NCI-H187 treated with DMSO at 0.1 percent for 48 hours (cell line): ENCODE data around the gene OR2A42.
"Not testable (repeated sequence)": the region's sequence is repeated elsewhere in the genome, so short reads cannot be mapped to it uniquely, and the experiment has no call there.

Experiments used
- DNase-seq: peaks from one replicate; lab custom pipeline; 2025; lab: John Stamatoyannopoulos, UW

OR2A42 gene

GRCh38 chr7:144220531-144220930, 18.9 kb downstream of the OR2A42 start:
- not testable (repeated sequence) for DNase-seq

- DNase-seq = not testable (repeated sequence)
Observed at GRCh38 chr7:144219149-144219548, 20.3 kb downstream of the OR2A42 start.

GRCh38 chr7:144218581-144218980, 20.8 kb downstream of the OR2A42 start:
- DNase-seq = not testable (repeated sequence)

- not testable (repeated sequence) for DNase-seq
Observed at GRCh38 chr7:144217200-144217599, 22.2 kb downstream of the OR2A42 start.

- DNase-seq = not testable (repeated sequence)
Observed at GRCh38 chr7:144205306-144205705, 34.1 kb downstream of the OR2A42 start.

GRCh38 chr7:144203086-144203485, 36.3 kb downstream of the OR2A42 start:
- DNase-seq = not testable (repeated sequence)

- DNase-seq = not testable (repeated sequence)
Observed at GRCh38 chr7:144201978-144202377, 37.4 kb downstream of the OR2A42 start.

- not testable (repeated sequence) for DNase-seq
Observed at GRCh38 chr7:144198934-144199333, 40.5 kb downstream of the OR2A42 start.

GRCh38 chr7:144195212-144195872, 44.1 kb downstream of the OR2A42 start, which contains the start of gene ARHGEF35:
Gene ARHGEF35 (minus strand): TSS chr7:144195833. CDS start chr7:144188383, 7,450 bp downstream.
- DNase-seq = not testable (repeated sequence)

GRCh38 chr7:144194453-144194852, 45.0 kb downstream of the OR2A42 start:
- not testable (repeated sequence) for DNase-seq

GRCh38 chr7:144193782-144194181, 45.6 kb downstream of the OR2A42 start:
- DNase-seq = not testable (repeated sequence)

- DNase-seq = not testable (repeated sequence)
Observed at GRCh38 chr7:144188578-144189171, 50.7 kb downstream of the OR2A42 start.

- DNase-seq = not testable (repeated sequence)
Observed at GRCh38 chr7:144187848-144188247, 51.6 kb downstream of the OR2A42 start.

- not testable (repeated sequence) for DNase-seq
Observed at GRCh38 chr7:144183166-144183565, 56.2 kb downstream of the OR2A42 start, which contains the start of gene CTAGE4. Gene CTAGE4 (plus strand): TSS chr7:144183466. CDS start chr7:144183504, 38 bp downstream.

GRCh38 chr7:144179165-144179479, 60.3 kb downstream of the OR2A42 start:
- DNase-seq = not testable (repeated sequence)

GRCh38 chr7:144178380-144179164, 60.8 kb downstream of the OR2A42 start:
- not testable (repeated sequence) for DNase-seq
